ENCODE results near the gene DUSP8.
"Not testable (repeated sequence)": the region's sequence is repeated elsewhere in the genome, so short reads cannot be mapped to it uniquely, and the experiment has no call there.

Gene DUSP8, protein sequence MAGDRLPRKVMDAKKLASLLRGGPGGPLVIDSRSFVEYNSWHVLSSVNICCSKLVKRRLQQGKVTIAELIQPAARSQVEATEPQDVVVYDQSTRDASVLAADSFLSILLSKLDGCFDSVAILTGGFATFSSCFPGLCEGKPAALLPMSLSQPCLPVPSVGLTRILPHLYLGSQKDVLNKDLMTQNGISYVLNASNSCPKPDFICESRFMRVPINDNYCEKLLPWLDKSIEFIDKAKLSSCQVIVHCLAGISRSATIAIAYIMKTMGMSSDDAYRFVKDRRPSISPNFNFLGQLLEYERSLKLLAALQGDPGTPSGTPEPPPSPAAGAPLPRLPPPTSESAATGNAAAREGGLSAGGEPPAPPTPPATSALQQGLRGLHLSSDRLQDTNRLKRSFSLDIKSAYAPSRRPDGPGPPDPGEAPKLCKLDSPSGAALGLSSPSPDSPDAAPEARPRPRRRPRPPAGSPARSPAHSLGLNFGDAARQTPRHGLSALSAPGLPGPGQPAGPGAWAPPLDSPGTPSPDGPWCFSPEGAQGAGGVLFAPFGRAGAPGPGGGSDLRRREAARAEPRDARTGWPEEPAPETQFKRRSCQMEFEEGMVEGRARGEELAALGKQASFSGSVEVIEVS

DNA sequence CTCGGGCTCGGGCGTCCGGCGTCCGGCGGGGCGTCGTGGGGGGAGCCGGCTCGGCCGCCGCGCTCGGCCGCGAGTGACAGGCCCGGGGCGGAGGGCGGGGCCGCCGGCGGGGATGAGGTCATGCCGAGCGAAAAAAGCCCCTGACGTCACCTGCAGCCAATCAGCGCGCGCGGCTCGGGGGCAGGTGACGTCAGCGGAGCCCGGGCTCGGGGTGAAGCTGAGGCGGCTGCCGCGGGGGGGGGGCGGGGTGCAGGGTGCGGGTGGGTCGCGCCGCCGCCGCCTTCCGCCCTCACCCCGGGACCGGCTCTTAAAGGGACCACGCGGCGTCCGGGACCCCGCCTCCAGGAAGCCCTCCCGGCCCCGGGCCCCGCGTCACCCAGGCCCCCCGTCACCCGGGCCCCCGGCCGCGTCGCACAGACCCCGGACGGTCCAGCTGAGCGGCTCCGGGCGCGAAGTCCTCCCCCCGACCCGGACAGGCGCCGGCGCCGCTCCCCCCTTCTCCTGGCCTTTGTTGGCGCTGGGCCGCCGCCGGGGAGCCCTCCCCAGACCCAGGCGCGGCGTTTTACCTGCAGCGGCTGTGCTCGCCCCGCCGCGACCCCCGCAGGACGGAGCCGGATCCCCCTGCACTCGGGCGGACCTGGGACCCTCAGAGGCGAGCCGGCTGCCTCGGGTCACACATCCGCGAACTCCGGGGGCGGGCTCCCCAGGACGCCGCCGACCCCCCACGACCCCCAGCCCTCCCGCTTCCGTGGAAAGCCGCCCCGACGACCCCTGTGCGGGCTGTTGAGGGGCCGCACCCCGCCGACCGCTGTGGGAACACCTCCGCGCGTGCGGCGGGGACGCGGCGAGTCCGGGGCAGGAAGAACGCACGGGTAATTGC, at the start of gene DUSP8:
Gene DUSP8, minus strand, starts transcription at position 75 of the 880 bp plus-strand sequence. CDS start 6,445 bp downstream, outside the sequence.
- peak; percentile 79 for DNase-seq

DNA sequence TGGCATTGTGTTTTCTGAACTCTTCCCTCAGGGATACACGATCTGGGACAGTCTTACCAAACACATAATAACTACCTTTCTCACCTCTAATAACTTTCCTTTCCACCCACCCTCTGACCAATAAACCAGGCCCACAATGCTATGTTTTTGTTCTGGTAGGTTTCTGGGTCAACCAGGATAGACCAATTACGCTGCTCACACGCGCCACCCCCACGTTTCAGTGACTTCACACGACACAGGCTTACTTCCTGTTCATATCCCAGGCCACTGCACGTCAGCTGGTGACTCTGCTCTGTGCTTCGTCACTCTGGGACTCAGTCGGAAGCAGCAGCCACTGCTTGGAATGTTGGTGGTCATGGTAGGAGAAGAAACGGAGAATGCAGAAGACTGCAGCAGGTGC, 47.4 kb upstream of the DUSP8 start:
- no peak for DNase-seq

DNA sequence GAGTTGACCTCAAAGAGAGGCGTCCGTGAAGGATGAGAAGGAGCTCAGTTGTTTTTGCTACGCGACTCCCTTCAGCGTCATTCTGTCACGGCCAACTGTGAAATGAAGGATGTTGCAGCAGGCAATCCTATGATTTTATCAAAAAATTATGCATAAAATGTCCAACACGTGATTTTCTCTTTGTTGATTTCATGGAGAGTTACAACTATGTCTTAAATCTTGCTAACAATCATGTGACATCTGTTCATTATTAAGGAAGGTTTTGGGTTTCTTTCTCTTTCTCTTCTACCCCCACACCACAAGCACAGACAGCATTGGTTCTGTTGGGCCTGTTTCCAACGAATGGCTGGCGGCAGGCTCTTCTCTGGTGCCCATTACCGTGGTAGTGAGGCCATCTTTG, 46.2 kb upstream of the DUSP8 start:
- no peak for DNase-seq

DNA sequence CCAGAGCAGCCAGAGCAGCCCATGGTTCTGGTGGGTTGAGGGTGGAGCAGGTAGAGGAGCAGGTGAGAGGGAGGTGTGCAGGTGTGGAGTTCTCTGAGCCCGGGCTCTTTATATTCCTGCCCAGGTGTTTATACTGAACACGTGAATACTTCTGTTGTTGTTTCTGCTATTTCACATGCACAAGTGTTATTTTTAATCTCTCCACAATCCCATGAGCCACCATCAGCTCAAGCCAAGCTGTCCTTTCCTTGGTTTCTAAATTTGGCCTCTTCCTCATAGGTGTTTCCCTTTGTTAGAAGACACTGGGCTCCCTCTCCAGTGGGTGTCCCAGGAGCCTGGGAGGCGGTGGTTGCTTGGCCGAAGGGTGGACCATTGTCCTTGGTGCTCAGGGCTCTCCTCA, 36.3 kb upstream of the DUSP8 start, which contains the start of gene KRTAP5-3:
Gene KRTAP5-3, minus strand, starts transcription at position 101 of the 400 bp plus-strand sequence. Its CDS starts 78 bp downstream, at position 23.
- DNase-seq = no peak

DNA sequence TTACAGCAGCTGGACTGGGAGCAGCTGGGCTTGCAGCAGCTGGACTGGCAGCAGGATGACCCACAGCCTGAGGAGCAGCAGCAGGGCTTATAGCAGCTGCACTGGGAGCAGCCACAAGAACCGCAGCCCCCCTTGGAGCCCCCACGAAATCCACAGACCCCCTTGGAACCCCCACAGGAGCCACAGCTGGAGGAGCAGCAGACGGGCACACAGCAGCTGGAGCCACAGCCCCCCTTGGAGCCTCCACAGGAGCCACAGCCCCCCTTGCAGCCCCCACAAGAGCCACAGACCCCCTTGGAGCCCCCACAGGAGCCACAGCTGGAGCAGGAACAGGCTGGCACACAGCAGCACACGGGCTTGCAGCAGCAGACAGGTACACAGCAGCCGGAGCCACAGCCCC, 35.8 kb upstream of the DUSP8 start:
- not testable (repeated sequence) for DNase-seq

DNA sequence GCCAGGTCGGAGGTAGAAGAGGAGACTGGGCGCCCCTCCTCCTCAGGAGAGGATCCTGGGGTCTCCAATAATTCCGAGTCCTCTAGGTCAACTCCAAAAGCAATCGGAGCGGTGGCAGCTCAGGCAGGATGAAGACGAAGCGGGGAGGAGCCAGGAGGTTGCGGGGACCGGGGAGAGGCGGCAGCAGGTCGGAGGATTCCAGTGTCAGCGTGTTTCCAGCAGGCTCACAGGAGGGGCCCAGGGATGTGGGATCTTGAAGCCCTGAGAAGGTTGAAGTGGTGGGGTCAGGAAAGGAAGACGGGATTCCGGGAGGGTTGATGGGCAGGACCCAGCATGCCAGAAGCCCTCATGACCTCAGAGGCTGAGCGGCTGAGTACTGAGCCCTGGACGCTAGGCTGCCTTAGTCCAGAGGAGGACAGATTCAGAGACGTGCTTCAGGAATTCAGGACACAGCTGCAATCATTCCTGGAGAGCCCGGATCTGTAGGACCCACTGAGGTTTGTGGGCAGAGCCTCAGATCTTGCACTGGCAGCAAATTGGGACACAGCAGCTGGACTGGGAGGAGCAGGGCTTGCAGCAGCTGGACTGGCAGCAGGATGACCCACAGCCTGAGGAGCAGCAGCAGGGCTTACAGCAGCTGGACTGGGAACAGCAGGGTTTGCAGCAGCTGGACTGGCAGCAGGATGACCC, 35.2 kb upstream of the DUSP8 start:
- DNase-seq = not testable (repeated sequence)

DNA sequence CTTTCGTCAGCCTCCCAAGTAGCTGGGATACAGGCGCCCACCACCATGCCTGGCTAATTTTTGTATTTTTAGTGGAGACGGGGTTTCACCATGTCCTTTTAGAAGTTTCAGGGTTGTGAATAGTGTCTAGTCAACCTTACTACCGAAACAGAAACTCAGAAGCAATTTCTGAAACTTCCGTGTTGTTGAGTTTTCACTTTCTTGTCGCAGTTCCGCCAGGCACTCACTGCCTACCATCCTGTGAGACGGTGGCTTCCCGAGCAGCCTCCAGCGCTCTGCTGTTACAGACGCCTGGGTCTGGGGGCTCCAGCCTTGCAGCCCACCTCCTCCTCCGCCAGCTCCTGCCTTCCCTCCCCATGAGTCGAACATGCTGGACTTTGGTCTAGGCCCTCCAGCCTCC, 33.9 kb upstream of the DUSP8 start:
- DNase-seq = not testable (repeated sequence)

DNA sequence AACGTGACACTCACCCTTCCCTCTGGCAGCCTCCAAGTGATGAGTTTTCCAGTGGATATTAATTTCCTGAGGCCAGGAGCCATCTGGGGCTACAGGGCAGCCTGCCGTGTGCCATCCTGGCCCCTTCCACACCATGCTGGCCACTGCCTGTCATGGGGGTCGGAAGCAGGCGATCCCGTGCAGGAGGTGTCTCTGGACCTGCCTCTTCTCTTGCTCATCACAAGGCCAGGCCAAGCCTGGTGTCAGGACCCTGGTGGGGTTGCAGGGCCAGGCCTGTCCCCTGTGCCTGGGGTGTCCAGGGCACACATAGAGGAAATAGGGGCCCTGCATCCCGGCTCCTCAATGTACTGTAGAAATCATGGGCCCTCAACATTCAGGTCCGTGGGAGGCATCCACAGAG, 32.6 kb upstream of the DUSP8 start:
- DNase-seq = no peak

DNA sequence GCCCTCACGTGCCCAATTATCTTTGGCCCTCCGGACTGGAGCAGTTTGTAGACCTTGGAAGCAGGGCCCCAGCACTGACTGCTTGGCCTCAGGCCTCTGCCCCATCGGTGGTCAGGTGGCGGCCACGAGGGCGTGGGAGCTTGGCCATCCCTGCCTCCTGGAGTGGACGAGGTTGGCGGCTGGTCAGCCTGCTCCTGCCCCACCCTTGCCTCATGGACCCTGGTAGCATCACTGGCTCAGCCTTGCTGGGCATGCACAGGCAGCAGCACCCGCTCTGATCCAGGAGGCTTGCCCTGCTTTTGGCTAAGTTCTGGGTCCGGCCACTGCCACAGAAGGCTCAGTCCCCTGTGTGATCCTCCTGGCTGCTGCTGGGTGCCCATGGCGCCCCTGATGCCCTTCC, 32.1 kb upstream of the DUSP8 start:
- no peak for DNase-seq

DNA sequence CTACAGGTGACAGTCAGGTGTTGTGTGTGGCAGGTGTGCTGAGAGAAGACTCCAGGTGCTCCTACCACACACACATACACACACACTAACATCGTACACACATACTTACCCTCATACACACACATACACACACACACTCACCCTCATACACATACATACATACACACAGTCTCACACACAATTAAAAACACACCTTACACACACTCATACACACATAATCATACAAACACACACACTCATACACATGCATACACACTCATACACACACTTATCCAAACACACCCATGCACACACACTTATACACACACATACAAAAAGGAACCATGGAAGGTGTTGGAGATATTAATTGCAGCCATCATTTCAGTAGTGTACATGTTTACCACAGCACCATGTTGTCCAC, 31.6 kb upstream of the DUSP8 start:
- no peak for DNase-seq

DNA sequence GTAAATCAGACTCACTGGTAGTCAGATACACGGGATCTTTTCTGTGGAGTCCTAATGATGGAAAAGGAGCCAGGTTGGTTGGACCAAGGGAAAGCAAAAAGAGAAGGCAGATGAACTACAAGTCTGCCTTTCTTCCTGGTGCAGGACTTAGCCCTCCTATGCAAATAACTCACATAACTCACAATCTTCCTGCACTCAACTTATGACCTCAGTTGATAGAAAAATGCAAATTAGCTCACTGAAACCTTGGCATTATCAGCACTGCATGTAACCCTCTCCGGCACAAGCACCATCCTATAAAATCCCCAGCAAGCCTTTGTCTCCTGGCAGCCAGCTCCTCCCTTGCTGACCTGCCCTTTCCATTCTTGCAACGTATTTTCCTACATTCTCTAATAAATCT, 29.6 kb upstream of the DUSP8 start:
- DNase-seq = not testable (repeated sequence)

DNA sequence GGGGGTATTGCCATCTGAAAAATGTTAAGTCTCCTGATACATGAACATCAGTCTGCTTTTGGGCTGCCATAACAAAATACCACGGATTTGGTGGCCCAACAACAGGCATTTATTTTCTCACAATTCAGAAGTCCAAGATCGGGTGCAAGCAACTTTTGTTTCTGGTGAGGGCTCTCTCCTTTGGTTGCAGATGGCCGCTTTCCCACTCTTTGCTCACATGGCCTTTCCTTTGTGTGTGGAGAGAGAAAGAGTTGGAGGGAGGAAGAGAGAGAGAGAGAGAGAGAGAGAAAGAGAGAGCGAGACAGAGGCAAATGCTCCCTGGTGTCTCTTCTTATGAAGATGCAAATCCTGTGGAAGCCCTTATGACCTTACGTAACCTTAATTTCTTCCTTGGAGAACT, 28.6 kb upstream of the DUSP8 start:
- DNase-seq = no peak

DNA sequence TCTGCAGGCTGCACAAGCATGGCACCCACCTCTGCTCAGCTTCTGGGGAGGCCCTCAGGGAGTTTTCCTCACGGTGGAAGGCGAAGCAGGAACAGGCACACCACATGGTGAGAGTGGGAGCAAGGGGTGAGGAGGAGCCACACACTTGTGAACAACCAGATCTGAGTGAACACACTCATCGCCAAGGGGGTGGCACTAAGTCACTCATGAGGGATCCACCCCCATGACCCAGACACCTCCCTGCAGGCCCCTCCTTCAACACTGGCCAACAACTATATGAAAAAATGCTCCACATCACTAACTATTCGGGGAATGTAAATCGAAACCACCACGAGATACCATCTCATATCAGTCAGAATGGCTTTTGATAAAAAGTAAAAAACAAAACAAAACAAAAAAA, 26.7 kb upstream of the DUSP8 start:
- no peak for DNase-seq

DNA sequence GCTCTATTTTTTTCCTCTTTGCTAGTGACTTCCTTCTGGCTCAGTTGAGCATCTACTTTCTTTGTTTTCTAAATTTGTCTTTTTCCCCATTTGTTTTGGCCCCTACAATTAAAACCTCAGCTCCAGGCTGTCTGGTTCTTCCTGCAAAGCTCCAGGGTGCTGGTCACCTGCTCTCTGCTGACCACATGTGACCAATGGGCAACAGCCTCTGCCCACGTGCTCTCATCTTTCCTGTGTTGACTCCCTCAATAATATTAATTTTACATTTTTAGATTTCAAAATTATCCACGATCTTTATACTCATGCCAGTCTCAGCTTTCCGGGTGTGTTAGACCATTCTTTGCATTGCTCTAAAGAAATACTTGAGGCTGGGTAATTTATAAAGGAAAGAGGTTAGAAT, 26.3 kb upstream of the DUSP8 start:
- not testable (repeated sequence) for DNase-seq

DNA sequence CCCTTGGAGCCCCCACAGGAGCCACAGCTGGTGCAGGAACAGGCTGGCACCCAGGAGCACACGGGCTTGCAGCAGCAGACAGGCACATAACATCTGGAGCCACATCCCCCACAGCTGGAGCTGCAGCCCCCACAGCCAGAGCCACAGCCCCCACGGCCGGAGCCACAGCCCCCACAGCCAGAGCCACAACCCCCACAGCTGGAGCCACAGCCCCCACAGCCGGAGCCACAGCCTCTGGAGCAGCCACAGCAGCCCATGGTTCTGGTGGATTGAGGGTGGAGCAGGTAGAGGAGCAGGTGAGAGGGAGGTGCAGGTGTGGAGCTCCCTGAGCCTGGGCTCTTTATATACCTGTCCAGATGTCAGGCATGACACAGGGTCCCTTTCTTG, 25.9 kb upstream of the DUSP8 start, which contains the start of gene KRTAP5-2:
Gene KRTAP5-2, minus strand, starts transcription at position 301 of the 387 bp plus-strand sequence. Its CDS starts 44 bp downstream, at position 257.
- no peak for DNase-seq

DNA sequence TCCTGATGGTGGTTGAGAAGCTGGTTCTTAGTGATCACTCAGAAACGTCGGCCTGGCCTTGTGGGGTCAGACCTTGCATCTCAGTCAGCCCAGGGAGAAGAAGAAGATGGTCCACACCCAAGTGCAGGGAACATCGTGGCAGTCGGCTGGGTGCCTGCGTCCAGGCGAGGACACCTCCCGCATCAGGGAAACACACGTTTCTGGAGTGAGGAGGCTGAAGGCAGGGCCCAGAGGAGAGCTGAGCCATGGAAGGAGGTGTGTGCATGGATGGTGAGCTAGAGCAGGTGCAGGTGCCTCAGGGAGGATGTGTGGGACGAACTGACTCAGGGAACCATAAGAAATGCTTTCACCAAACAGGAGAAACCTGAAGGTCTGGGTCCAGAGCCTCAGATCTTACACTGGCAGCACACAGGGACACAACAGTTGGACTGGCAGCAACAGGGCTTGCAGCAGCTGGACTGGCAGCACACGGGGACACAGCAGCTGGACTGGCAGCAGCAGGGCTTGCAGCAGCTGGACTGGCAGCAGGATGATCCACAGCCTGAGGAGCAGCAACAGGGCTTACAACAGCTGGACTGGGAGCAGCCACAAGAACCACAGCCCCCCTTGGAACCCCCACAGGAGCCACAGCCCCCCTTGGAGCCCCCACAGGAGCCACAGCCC, 25.4 kb upstream of the DUSP8 start:
- DNase-seq = no peak

DNA sequence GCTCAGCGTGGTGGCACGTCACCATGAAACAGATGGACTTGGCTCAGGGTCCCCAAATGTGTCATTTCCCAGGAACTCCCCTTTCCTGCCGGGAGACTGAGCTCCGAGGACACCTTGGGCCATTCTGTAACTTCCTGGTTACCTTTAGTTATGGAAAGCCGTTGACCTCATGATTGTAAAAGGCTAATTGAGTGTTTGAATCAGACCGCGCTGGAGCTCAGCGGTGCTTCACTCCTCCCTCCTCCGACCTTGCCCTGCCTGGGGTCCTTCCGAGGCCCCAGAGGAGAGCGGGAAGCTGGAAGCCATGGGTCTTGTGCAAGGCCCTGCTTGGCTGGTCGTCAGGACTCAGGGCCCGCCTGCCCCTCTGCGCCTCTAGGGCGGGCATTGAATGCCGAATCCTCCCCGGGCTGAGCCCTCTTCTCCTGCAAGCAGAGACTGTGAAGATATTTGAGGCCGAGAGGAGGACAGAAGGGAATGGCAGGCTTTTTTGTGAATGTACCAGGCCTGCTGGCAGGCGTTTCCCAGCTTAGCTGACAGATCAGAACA, 24.6 kb upstream of the DUSP8 start:
- not testable (repeated sequence) for DNase-seq

DNA sequence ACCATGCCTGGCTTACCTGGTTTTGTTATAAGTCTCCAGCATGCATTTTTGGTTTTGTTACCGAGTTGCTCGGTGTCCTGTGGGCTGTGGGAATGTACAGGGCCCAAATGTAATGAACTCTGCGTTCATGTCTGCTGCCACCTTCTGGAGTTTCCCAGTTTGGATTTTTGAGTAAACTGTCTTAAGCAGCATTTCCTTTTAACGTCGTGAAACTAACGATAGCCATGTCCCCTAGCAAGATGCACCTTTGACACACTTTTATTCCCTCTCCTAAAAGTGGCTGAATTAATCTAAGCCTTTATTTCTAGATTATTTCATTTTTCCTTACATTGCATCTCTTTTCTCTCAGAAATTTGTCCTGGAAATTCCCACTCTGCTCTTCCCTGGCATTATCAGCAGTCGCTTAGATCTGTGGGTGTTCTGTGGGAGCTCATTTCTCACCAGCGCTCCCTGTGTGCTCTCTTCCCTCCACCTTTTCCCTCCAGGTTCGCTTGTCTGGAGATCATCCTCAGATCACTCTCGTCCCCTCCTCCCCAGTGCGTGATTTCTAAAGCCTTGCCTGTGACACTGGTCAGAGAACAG, 24.0 kb upstream of the DUSP8 start:
- DNase-seq = not testable (repeated sequence)

DNA sequence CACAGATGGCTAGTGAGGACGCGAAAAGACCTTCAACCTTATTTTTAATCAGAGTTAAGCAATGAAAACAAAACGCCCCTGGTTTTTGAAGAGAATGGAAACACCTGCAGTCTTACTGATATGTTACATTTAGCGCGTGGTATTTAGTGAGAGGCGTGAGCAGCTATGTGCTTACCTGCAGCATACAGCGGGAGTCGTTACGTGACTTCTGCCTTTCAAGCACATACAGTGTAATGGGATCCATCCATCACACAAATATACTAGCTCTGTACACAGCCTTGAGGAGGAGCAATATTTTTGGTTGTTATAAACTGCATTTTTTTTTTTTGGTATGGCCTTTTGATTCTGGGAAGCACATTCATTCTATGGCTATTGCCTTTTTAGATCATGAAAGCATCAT, 20.6 kb upstream of the DUSP8 start:
- DNase-seq = no peak

DNA sequence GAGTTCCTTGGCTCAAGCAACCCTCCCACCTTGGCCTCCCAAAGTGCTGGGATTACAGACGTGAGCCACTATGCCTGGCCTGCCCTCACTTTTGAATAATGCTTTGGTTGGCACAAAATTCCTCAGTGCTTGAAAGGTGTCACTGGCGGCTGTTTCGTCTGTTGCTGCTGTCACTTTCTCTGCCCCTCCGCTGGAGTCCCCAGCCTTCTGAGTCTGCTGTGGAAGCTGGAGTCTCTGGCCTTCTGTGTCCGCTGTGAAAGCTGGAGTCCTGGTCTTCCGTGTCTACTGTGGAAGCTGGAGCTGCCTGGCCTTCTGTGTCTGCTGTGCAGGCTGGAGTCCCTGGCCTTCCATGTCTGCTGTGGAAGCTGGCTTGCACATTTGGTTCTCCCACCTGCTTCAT, 17.9 kb upstream of the DUSP8 start:
- no peak for DNase-seq

Measured in DMS153 (cell line).